ENCODE measurements around the gene SIRPA.

DNA sequence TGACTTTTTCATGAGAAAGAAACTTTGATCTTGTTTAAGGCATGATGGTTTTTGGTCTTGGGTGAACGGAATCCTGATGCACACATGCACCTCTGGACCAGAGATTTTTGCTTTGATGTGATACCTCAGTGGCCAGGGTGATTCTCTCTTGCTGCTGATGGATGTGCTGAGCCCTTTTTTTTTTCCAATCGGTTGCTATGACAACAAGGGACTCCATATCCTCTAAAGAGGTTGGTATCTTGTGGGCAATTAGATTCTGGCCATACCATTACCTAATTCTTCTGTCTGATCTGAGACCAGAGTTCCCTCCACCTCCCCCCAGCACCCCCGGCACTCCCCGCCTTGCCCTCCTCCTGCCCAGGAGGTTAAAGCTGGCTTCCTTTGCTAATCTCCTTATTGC is 73.8 kb downstream of the SIRPA start:
- no peak for TF ChIP-seq CTCF (IDR thresholded peaks at IDR 0.05; ENCODE audit: insufficient read depth, low read length)
- no peak for TF ChIP-seq REST (IDR thresholded peaks at IDR 0.05; ENCODE audit: insufficient replicate concordance, low read depth)
- no peak for TF ChIP-seq POLR2AphosphoS5 (IDR thresholded peaks at IDR 0.05; ENCODE audit: low read depth)

Data from HL-60 (cell line).